Sigmoid colon (tissue), 7 donors: ENCODE measurements around the gene BANP. TPM values are rescaled to one million over a fixed set of nuclear protein-coding genes. Genes with fewer than 3 reads are reported as not detected.
"Not testable (repeated sequence)": the region's sequence is repeated elsewhere in the genome, so short reads cannot be mapped to it uniquely, and the experiment has no call there.

ENCODE experiments used
- DNase-seq: peaks from one replicate; pipeline ENCODE4 v3.0.0-alpha.2; 2019
- H3K27ac ChIP-seq, 4 donors: fragments of 200-600 bp; sonication (generic); one replicate each; pipeline ENCODE4 v1.5.1; 2016 to 2019; ENCODE audit warnings: mild to moderate bottlenecking in 1 of 4
- H3K27me3 ChIP-seq, 3 donors: fragments of 200-600 bp; sonication (generic); one replicate each; pipeline ENCODE4 v1.5.1; 2019; ENCODE audit warnings: mild to moderate bottlenecking in 1 of 3
- H3K36me3 ChIP-seq, 4 donors: fragments of 200-600 bp; sonication (generic); one replicate each; pipeline ENCODE4 v1.5.1; 2016 to 2019
- H3K4me1 ChIP-seq, 4 donors: fragments of 200-600 bp; sonication (generic); one replicate each; pipeline ENCODE4 v1.5.1; 2017 to 2019
- H3K4me3 ChIP-seq, 4 donors: fragments of 200-600 bp; sonication (generic); one replicate each; pipeline ENCODE4 v1.5.1; 2017 to 2019; ENCODE audit warnings: mild to moderate bottlenecking in 2 of 4, moderate library complexity in 1 of 4
- H3K9me3 ChIP-seq, 4 donors: fragments of 200-600 bp in 3 of 4; sonication (generic) in 3 of 4; one replicate each; pipeline versions ENCODE4 v1.5.1 to v1.6.1; 2013 to 2019
- EP300 ChIP-seq, 4 donors: sonication (generic); formaldehyde crosslinking; IDR thresholded peaks; one replicate each; pipeline ENCODE4 v1.6.1; 2017; ENCODE audit warnings: antibody characterized with exemption in 4 of 4
- POLR2A ChIP-seq, 2 donors: fragments of 450-650 bp; IDR thresholded peaks; one replicate each; pipeline ENCODE4 v1.6.1; 2016; ENCODE audit warnings: antibody characterized with exemption in 2 of 2, mild to moderate bottlenecking in 2 of 2, moderate library complexity in 2 of 2
- POLR2AphosphoS5 ChIP-seq, 4 donors: sonication (generic); formaldehyde crosslinking; IDR thresholded peaks; one replicate each; pipeline ENCODE4 v1.6.1; 2017; ENCODE audit warnings: antibody characterized with exemption in 4 of 4
- WGBS, 2 donors: extraction: QIAGEN DNeasy Blood & Tissue Kit; methylation state at CpG; one replicate each; pipeline ENCODE4 v1.1.7; 2013; 5-methylcytosine and 5-hydroxymethylcytosine counted together
- intact Hi-C: fragments of 100-400 bp; cut with DNase I; formaldehyde crosslinking; loops from one replicate; pipeline ENCODE4 v1.15.1; 2023
- polyA plus RNA-seq, 3 donors: library from polyadenylated mRNA; stranded (reverse); fragments of 200-250 nt; gene quantifications; one replicate each; pipeline ENCODE4 v1.2.3, GENCODE V29; 2013
- total RNA-seq, 4 donors: library from RNA; depleted of rRNA; stranded (reverse); fragments of >200 nt; gene quantifications; one replicate each; pipeline ENCODE4 v1.1.0, GENCODE V29; 2016
- TF ChIP-seq, protein P1 (sequence below), 4 experiments: fragments of 450-650 bp in 3 of 4; fragments of 200-600 bp in 1 of 4; IDR thresholded peaks; one replicate each; pipeline ENCODE4 v1.5.1; 2016 to 2019; ENCODE audit warnings: antibody characterized with exemption in 4 of 4, mild to moderate bottlenecking in 3 of 4, moderate library complexity in 2 of 4
- donor health status: healthy with polysubstance abuse.
- donor health status: Bipolar disorder and iron deficiency.
- donor health status: healthy.

Gene BANP
- total and polyA plus RNA-seq, 7 donors = 8.4 to 31.0 (median 17.4) TPM

GRCh38 chr16:88015806-88016140 is 64.5 kb downstream of the BANP start:
- Histone ChIP-seq H3K4me1 (peaks cover 0 to 10% (median 7%) of the 10 kb centered on the region in 4 donors), H3K4me3 (no peak overlapping the region), H3K27me3 (no peaks in the 10 kb centered on the region), H3K27ac (no peak overlapping the region), H3K36me3 (peaks cover 0 to 20% (median 4%) of the 10 kb centered on the region in 4 donors), H3K9me3 (no peaks in the 10 kb centered on the region)
- TF ChIP-seq POLR2AphosphoS5 (IDR thresholded peaks at IDR 0.05) (no peak), POLR2A (IDR thresholded peaks at IDR 0.05) (no peak), EP300 (IDR thresholded peaks at IDR 0.05) (no peak)
- intact Hi-C loops = no loop called here
- WGBS, 2 donors = 96% methylated on average over 9 of the region's 9 CpGs
- peak; percentile 33 for DNase-seq

GRCh38 chr16:88016386-88016785 is 65.2 kb downstream of the BANP start:
- H3K27me3 ChIP-seq, H3K4me1 ChIP-seq, H3K4me3 ChIP-seq, H3K27ac ChIP-seq, H3K9me3 ChIP-seq, intact Hi-C loops: not testable (repeated sequence)
- DNase-seq = peak; percentile 35
- peaks cover 0 to 18% (median 4%) of the 10 kb centered on the region in 4 donors for H3K36me3 ChIP-seq
- 91 to 93% methylated on average over 18 of the region's 18 CpGs for WGBS, 2 donors

DNA sequence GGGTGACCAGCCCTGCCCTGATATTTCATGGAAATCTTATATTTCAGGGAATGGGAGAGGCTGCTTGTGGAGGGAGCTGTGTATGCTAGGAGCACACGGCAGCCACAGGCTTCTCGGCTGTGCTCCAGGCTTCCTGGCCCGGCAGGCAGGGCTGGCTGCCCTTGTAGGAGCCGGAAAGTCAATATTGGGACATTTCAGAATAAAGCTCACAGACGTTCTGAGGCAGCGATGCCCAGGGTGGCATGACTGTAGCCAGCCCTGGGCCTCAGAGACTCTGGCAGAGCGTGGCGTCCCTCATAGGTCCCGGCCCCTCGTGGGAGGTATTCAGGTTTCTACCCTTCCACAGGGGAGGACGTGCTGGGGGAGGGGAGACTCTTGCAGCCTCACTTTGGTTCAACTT is 65.7 kb downstream of the BANP start:
- Histone ChIP-seq H3K9me3 (no peaks in the 10 kb centered on the region), H3K4me3 (no peak overlapping the region), H3K4me1 (peaks cover 0 to 10% (median 7%) of the 10 kb centered on the region in 4 donors), H3K27me3 (no peaks in the 10 kb centered on the region), H3K27ac (no peak overlapping the region), H3K36me3 (peaks cover 0 to 18% (median 4%) of the 10 kb centered on the region in 4 donors)
- intact Hi-C loops = no loop called here
- TF ChIP-seq, protein P1, sequence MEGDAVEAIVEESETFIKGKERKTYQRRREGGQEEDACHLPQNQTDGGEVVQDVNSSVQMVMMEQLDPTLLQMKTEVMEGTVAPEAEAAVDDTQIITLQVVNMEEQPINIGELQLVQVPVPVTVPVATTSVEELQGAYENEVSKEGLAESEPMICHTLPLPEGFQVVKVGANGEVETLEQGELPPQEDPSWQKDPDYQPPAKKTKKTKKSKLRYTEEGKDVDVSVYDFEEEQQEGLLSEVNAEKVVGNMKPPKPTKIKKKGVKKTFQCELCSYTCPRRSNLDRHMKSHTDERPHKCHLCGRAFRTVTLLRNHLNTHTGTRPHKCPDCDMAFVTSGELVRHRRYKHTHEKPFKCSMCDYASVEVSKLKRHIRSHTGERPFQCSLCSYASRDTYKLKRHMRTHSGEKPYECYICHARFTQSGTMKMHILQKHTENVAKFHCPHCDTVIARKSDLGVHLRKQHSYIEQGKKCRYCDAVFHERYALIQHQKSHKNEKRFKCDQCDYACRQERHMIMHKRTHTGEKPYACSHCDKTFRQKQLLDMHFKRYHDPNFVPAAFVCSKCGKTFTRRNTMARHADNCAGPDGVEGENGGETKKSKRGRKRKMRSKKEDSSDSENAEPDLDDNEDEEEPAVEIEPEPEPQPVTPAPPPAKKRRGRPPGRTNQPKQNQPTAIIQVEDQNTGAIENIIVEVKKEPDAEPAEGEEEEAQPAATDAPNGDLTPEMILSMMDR (IDR thresholded peaks at IDR 0.05) = no peak
- TF ChIP-seq POLR2AphosphoS5 (IDR thresholded peaks at IDR 0.05) (no peak), POLR2A (IDR thresholded peaks at IDR 0.05) (no peak), EP300 (IDR thresholded peaks at IDR 0.05) (no peak)
- peak; percentile 51 for DNase-seq
- WGBS, 2 donors = 95 to 96% methylated on average over 11 of the region's 11 CpGs

DNA sequence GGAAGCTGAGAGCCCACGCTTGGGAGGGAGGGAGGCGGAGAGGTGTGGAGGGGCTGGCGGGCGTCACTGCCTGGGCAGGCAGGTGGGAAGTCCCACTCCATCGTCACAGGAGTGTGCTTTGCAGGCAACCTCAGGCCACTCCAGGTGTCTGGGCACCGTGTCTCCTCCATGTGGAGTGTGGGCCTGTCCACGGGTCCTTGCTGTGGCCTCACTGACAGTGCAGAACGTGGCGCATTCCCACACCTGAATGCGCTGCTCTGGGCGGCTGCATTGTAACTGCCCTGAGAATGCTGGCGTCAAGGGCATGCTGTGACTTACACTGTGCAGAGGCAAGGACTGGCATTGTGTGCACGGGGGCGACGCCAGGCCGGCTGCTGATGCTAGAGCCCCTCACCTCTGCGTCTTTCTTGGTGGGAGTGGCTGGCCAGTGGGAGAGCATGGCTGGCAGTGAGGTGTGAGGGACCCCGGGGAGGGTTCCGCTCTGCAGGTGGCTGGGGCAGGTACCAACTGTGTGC is 66.4 kb downstream of the BANP start:
- no peak for TF ChIP-seq POLR2A (IDR thresholded peaks at IDR 0.05)
- DNase-seq = peak; percentile 48
- Histone ChIP-seq H3K4me3 (no peak overlapping the region), H3K27ac (no peak overlapping the region), H3K27me3 (no peaks in the 10 kb centered on the region), H3K36me3 (peaks cover 0 to 24% (median 4%) of the 10 kb centered on the region in 4 donors), H3K4me1 (peaks cover 0 to 10% (median 7%) of the 10 kb centered on the region in 4 donors), H3K9me3 (no peaks in the 10 kb centered on the region)
- intact Hi-C loops = no loop called here
- 91 to 94% methylated on average over 19 of the region's 19 CpGs for WGBS, 2 donors

DNA sequence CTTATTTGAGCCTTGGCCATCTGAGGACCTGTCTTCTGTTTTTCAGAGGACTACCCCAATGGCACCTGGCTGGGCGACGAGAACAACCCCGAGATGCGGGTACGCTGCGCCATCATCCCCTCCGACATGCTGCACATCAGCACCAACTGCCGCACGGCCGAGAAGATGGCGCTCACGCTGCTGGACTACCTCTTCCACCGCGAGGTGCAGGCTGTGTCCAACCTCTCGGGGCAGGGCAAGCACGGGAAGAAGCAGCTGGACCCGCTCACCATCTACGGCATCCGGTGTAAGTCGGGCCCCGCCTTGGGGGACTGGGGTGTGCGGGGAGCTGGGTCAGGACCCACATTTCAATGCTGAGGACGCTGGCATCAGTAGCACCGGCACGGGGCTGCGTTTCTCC is 67.1 kb downstream of the BANP start:
- H3K36me3 ChIP-seq = peaks cover 0 to 23% (median 4%) of the 10 kb centered on the region in 4 donors
- H3K4me3 ChIP-seq, intact Hi-C loops, DNase-seq, H3K9me3 ChIP-seq, H3K27me3 ChIP-seq, H3K27ac ChIP-seq, H3K4me1 ChIP-seq: not testable (repeated sequence)
- 97% methylated on average over 26 of the region's 26 CpGs for WGBS, 2 donors

DNA sequence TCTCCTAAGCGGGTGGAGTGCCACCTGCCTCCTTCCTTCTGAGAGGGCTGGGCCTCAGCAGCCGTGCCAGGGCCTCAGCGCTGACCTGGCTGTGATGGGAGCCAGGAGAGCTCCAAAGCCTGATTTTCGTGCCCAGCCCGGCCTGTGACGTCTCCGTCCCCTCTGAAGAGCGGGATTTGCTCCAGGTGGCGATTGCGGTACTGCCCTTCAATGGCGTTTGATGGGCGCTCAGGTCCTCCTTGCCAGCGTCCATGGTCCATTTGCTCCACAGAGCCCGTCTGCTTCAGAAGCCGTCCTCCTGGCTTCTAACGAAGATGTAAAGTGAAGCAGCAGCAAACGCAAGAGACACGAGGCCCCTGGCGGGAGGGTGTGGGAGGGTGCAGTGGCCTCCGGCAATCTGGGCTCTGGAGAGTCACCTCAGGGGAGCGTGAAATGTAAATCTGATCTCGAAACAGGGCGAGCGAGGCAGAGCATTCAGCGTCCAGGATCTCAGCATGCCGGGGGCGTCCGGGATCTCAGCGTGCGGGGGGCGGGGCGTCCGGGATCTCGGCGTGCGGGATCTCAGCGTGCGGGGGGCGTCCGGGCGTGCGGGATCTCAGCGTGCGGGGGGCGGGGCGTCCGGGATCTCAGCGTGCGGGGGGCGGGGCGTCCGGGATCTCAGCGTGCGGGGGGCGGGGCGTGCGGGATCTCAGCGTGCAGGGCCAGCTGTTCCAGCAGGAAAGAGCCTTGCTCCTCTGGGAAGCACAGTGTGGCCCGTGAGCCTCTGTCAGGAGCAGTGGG is 68.0 kb downstream of the BANP start:
- H3K27me3 ChIP-seq, H3K27ac ChIP-seq, H3K4me1 ChIP-seq, DNase-seq, H3K4me3 ChIP-seq, intact Hi-C loops, H3K9me3 ChIP-seq: not testable (repeated sequence)
- 76 to 90% methylated on average over 58 to 59 of the region's 59 CpGs for WGBS, 2 donors
- peaks cover 0 to 23% (median 4%) of the 10 kb centered on the region in 4 donors for H3K36me3 ChIP-seq

DNA sequence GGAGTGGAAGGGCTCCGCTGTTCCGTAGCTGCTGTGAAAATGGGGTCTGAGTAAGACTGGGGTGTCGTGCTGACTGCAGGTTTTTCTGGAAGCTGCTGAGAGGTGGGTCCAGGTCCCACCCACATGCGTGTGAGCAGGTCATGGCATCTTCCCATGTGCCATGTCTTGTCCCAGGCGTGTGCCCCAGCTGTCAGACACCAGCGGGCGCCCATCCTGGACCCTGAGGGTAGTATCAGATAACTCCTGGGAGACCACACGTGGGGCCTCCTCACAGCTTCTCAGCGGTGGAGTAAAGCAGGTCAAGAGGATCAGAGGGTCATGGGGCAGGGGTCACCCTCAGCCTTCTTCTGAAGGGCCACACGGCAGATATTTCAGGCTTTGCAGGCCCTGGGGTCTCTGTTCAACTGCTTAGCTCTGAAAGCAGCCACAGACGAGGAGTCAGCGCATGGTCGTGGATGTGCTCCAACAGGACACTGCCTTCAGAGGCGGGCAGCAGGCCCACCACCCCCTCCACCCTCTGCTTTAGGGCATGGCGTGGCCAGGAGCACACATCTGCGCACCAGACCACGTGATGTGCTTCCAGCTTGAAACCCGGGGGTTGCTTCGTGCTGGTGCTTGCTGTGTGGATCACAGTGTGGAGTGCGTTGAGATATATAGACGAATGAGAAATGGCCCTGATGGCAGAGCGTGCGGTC is 68.7 kb downstream of the BANP start:
- intact Hi-C loops = no loop called here
- H3K9me3 ChIP-seq = no peaks in the 10 kb centered on the region
- H3K27me3 ChIP-seq = no peaks in the 10 kb centered on the region
- H3K27ac ChIP-seq = no peak overlapping the region
- TF ChIP-seq, protein P1 (IDR thresholded peaks at IDR 0.05) = no peak
- TF ChIP-seq POLR2AphosphoS5 (IDR thresholded peaks at IDR 0.05) (no peak), POLR2A (IDR thresholded peaks at IDR 0.05) (no peak), EP300 (IDR thresholded peaks at IDR 0.05) (no peak)
- H3K4me3 ChIP-seq = no peak overlapping the region
- DNase-seq = no peak
- H3K36me3 ChIP-seq = peaks cover 0 to 23% (median 4%) of the 10 kb centered on the region in 4 donors
- peaks cover 0 to 4% (median 0%) of the 10 kb centered on the region in 4 donors for H3K4me1 ChIP-seq
- 95 to 97% methylated on average over 23 of the region's 23 CpGs for WGBS, 2 donors
